Measurements from ENCODE around the gene IZUMO4. TPM values are rescaled to one million over a fixed set of nuclear protein-coding genes. Genes with fewer than 3 reads are reported as not detected.
A peak's percentile ranks its signal among the peaks of the same experiment; 100 is the strongest.

The IZUMO4 gene
- polyA plus RNA-seq, 1 donor from 2014 or later = 39.3 TPM

DNA sequence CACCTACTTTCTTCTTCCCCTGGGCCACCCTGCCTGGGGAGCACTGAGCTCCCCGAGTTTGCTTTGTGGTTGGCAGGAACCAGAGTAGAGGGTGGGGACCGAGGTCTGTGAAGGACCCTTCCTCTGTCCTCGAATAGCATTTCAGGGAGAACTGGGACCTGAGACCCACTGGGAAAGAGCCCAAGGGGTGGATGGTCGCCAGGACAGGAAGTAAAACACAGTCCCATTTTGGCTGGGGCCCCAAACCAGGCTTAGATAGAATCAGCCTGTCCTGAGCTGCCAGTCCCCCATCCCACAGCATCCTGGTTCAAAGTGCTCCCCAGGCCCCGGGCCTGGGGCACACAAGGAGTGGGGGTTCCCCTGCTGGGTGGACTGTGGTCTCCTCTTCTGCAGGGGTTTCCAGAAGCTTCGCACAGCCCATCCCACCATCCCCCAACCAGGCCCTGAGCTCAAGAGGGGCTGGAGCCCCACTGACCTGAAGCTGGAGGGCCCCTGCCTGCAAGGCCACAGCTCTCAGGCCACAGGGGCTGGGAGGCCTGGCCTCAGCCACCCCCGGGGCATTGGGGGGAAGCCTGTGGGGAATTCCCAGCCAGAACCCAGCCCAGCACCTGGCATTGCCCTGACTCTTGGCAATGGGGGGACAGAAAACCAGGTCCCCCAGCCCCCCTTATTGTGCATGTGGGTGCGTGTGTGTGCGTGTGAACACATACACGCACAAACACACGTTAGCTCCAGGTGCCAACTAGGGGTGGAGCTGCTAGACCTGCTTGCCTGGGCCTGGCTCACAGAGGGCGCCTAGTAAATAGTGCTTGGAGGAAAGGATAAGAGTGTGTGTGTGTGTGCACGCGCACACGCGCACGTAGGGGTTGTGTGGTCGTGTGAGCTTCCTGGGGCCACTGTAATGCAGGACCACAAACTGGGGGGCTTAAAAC lies 44.7 kb upstream of the IZUMO4 start:
- H2AFZ ChIP-seq (ENCODE audit: low read depth, low read length) = peak overlapping the region; percentile 14
- TF ChIP-seq, protein P1, sequence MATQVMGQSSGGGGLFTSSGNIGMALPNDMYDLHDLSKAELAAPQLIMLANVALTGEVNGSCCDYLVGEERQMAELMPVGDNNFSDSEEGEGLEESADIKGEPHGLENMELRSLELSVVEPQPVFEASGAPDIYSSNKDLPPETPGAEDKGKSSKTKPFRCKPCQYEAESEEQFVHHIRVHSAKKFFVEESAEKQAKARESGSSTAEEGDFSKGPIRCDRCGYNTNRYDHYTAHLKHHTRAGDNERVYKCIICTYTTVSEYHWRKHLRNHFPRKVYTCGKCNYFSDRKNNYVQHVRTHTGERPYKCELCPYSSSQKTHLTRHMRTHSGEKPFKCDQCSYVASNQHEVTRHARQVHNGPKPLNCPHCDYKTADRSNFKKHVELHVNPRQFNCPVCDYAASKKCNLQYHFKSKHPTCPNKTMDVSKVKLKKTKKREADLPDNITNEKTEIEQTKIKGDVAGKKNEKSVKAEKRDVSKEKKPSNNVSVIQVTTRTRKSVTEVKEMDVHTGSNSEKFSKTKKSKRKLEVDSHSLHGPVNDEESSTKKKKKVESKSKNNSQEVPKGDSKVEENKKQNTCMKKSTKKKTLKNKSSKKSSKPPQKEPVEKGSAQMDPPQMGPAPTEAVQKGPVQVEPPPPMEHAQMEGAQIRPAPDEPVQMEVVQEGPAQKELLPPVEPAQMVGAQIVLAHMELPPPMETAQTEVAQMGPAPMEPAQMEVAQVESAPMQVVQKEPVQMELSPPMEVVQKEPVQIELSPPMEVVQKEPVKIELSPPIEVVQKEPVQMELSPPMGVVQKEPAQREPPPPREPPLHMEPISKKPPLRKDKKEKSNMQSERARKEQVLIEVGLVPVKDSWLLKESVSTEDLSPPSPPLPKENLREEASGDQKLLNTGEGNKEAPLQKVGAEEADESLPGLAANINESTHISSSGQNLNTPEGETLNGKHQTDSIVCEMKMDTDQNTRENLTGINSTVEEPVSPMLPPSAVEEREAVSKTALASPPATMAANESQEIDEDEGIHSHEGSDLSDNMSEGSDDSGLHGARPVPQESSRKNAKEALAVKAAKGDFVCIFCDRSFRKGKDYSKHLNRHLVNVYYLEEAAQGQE (IDR thresholded peaks at IDR 0.05; ENCODE audit: borderline replicate concordance) = no peak
- no peak for TF ChIP-seq MXI1 (conservative IDR thresholded peaks at IDR 0.05; ENCODE audit: poor library complexity, severe bottlenecking)
- TF ChIP-seq EP300 (conservative IDR thresholded peaks at IDR 0.05; ENCODE audit: poor library complexity, severe bottlenecking) = no peak
- TF ChIP-seq TAF1 (IDR thresholded peaks at IDR 0.05; ENCODE audit: low read depth) = no peak
- TF ChIP-seq, protein P2, sequence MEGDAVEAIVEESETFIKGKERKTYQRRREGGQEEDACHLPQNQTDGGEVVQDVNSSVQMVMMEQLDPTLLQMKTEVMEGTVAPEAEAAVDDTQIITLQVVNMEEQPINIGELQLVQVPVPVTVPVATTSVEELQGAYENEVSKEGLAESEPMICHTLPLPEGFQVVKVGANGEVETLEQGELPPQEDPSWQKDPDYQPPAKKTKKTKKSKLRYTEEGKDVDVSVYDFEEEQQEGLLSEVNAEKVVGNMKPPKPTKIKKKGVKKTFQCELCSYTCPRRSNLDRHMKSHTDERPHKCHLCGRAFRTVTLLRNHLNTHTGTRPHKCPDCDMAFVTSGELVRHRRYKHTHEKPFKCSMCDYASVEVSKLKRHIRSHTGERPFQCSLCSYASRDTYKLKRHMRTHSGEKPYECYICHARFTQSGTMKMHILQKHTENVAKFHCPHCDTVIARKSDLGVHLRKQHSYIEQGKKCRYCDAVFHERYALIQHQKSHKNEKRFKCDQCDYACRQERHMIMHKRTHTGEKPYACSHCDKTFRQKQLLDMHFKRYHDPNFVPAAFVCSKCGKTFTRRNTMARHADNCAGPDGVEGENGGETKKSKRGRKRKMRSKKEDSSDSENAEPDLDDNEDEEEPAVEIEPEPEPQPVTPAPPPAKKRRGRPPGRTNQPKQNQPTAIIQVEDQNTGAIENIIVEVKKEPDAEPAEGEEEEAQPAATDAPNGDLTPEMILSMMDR (IDR thresholded peaks at IDR 0.05; ENCODE audit: poor library complexity, severe bottlenecking) = no peak
- TF ChIP-seq RAD21 (conservative IDR thresholded peaks at IDR 0.05) = no peak
- no peak for TF ChIP-seq POLR2AphosphoS5 (IDR thresholded peaks at IDR 0.05)
- no peak for TF ChIP-seq EZH2 (IDR thresholded peaks at IDR 0.05; ENCODE audit: borderline replicate concordance, insufficient read depth, low read length, poor library complexity, severe bottlenecking)
- no peak for TF ChIP-seq SMC3 (conservative IDR thresholded peaks at IDR 0.05; ENCODE audit: poor library complexity)
- peak overlapping the region; percentile 52 for H3K4me2 ChIP-seq (ENCODE audit: low read length)

DNA sequence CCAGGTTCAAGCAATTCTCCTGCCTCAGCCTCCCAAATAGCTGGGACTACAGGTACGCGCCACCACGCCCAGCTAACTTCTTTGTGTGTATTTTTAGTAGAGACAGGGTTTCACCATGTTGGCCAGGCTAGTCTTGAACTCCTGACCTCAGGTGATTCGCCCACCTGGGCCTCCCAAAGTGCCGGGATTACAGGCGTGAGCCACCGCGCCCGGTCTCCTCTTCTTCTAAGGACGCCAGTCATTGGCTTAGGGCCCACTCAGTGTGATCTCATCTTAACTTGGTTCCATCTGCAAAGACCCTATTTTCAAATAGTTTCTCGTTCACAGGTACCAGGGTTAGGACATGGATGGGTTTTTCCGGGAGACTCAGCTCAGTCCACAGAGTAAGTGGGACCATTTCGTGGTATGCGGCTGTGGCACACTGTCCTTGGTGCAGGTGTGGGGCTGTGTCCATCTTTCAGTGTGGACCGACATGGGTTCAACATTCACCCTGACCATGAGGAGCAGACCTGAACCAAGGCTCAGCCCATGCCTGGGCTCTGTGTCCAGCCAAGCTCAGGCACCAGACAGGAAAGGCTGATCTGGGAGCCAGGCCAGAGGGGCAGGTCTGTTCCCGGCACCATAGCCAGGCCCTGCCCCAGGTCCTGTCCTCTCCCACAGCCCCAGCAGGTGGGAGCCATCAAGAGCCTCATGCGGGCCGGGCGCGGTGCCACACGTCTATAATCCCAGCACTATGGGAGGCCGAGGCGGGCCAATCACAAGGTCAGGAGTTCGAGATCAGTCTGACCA lies 42.9 kb upstream of the IZUMO4 start:
- H3K4me2 ChIP-seq (ENCODE audit: low read length) = no peak overlapping the region
- H3K4me3 ChIP-seq (ENCODE audit: low read length) = no peak overlapping the region
- no peaks in the 10 kb centered on the region for H3K36me3 ChIP-seq (ENCODE audit: insufficient read depth, low read length)
- H3K9me2 ChIP-seq (ENCODE audit: insufficient read depth, low read length) = no peaks in the 10 kb centered on the region
- no peaks in the 10 kb centered on the region for H3K9me3 ChIP-seq (ENCODE audit: low read length)
- H4K20me1 ChIP-seq (ENCODE audit: insufficient read depth) = peaks cover 6% of the 10 kb centered on the region
- H3K79me2 ChIP-seq (replicated peaks; ENCODE audit: insufficient read depth, low read length) = peaks cover 20% of the 10 kb centered on the region
- no peaks in the 10 kb centered on the region for H3F3A ChIP-seq (ENCODE audit: insufficient read depth, low read length, poor library complexity, severe bottlenecking)
- H3K27me3 ChIP-seq (ENCODE audit: insufficient read depth, low read depth, low read length) = no peaks in the 10 kb centered on the region
- H3K9ac ChIP-seq (ENCODE audit: low read length) = no peak overlapping the region
- no peak overlapping the region for H2AFZ ChIP-seq (ENCODE audit: low read depth, low read length)
- TF ChIP-seq MXI1 (conservative IDR thresholded peaks at IDR 0.05; ENCODE audit: poor library complexity, severe bottlenecking) (no peak), RAD21 (conservative IDR thresholded peaks at IDR 0.05) (no peak), EP300 (conservative IDR thresholded peaks at IDR 0.05; ENCODE audit: poor library complexity, severe bottlenecking) (no peak), SMC3 (conservative IDR thresholded peaks at IDR 0.05; ENCODE audit: poor library complexity) (no peak), EZH2 (IDR thresholded peaks at IDR 0.05; ENCODE audit: borderline replicate concordance, insufficient read depth, low read length, poor library complexity, severe bottlenecking) (no peak), POLR2AphosphoS5 (IDR thresholded peaks at IDR 0.05) (no peak), TAF1 (IDR thresholded peaks at IDR 0.05; ENCODE audit: low read depth) (no peak)
- TF ChIP-seq, protein P1 (IDR thresholded peaks at IDR 0.05; ENCODE audit: borderline replicate concordance) = no peak
- TF ChIP-seq, protein P2 (IDR thresholded peaks at IDR 0.05; ENCODE audit: poor library complexity, severe bottlenecking) = no peak
- no peak overlapping the region for H3K27ac ChIP-seq (ENCODE audit: low read length)

More for the DNA sequence above, 44.7 kb upstream of the IZUMO4 start:
- H3K9me3 ChIP-seq (ENCODE audit: low read length) = no peaks in the 10 kb centered on the region
- H3K9ac ChIP-seq (ENCODE audit: low read length) = peak overlapping the region; percentile 68
- H3K36me3 ChIP-seq (ENCODE audit: insufficient read depth, low read length) = no peaks in the 10 kb centered on the region
- no peaks in the 10 kb centered on the region for H3K9me2 ChIP-seq (ENCODE audit: insufficient read depth, low read length)
- peaks cover 6% of the 10 kb centered on the region for H4K20me1 ChIP-seq (ENCODE audit: insufficient read depth)
- H3K27ac ChIP-seq (ENCODE audit: low read length) = peak overlapping the region; percentile 76
- no peaks in the 10 kb centered on the region for H3F3A ChIP-seq (ENCODE audit: insufficient read depth, low read length, poor library complexity, severe bottlenecking)
- peak overlapping the region; percentile 64 for H3K4me3 ChIP-seq (ENCODE audit: low read length)
- H3K27me3 ChIP-seq (ENCODE audit: insufficient read depth, low read depth, low read length) = no peaks in the 10 kb centered on the region
- peaks cover 29% of the 10 kb centered on the region for H3K79me2 ChIP-seq (replicated peaks; ENCODE audit: insufficient read depth, low read length)
